Ovary (tissue), 9 donors: ENCODE measurements around the gene C19orf33. TPM values are rescaled to one million over a fixed set of nuclear protein-coding genes. Genes with fewer than 3 reads are reported as not detected.

Experiments
- DNase-seq, 5 donors: peaks; one replicate each; pipeline ENCODE4 v3.0.0-alpha.2; 2019 to 2020
- H3K27ac ChIP-seq, 2 donors: fragments of 200-600 bp; one replicate each; pipeline versions ENCODE4 v1.5.1 to v1.8.0; 2019 to 2022
- H3K27me3 ChIP-seq: fragments of 200-600 bp; one replicate; pipeline ENCODE4 v1.8.0; 2022
- H3K36me3 ChIP-seq: fragments of 200-600 bp; sonication (generic); one replicate; pipeline ENCODE4 v1.5.1; 2019
- H3K4me1 ChIP-seq: one replicate; pipeline ENCODE4 v1.8.1; 2013; ENCODE audit warnings: mild to moderate bottlenecking, moderate library complexity; ENCODE audit not compliant: insufficient read depth
- H3K4me3 ChIP-seq: fragments of 200-600 bp; sonication (generic); one replicate; pipeline ENCODE4 v1.5.1; 2017
- H3K9me3 ChIP-seq, 2 donors: fragments of 200-600 bp in 1 of 2; sonication (generic) in 1 of 2; one replicate each; pipeline versions ENCODE4 v1.5.1 to v1.8.1; 2013 to 2019; ENCODE audit warnings: mild to moderate bottlenecking in 1 of 2, moderate library complexity in 1 of 2
- CTCF ChIP-seq, 3 donors: fragments of 450-650 bp in 2 of 3; fragments of 200-600 bp in 1 of 3; IDR thresholded peaks; one replicate each; pipeline versions ENCODE4 v1.5.1 to v1.8.0; 2016 to 2022; ENCODE audit warnings: antibody characterized with exemption in 3 of 3, mild to moderate bottlenecking in 1 of 3
- EP300 ChIP-seq: sonication (generic); formaldehyde crosslinking; IDR thresholded peaks from one replicate; pipeline ENCODE4 v1.6.1; 2017; ENCODE audit warnings: antibody characterized with exemption
- POLR2A ChIP-seq: fragments of 450-650 bp; IDR thresholded peaks from one replicate; pipeline ENCODE4 v1.6.1; 2017; ENCODE audit warnings: antibody characterized with exemption, mild to moderate bottlenecking, moderate library complexity
- WGBS, 3 donors: extraction: QIAGEN DNeasy Blood & Tissue Kit in 1 of 3; methylation state at CpG; one replicate each; pipeline versions ENCODE4 v1.1.5 to v1.1.7; 2013 to 2017; 5-methylcytosine and 5-hydroxymethylcytosine counted together
- intact Hi-C, 4 donors: fragments of 100-400 bp; cut with DNase I; formaldehyde crosslinking; loops; one replicate each; pipeline versions ENCODE4 v1.11.0 to v1.15.1; 2022 to 2023
- polyA plus RNA-seq, 2 donors: library from polyadenylated mRNA; stranded (reverse); fragments of 200-250 nt in 1 of 2; fragments of 350-450 nt in 1 of 2; fragmentation: Illumina TruSeq in 1 of 2; extraction: RNeasy Lipid Tissue Mini Kit (QIAGEN cat#74804) in 1 of 2; gene quantifications; one replicate each; pipeline ENCODE4 v1.2.3, GENCODE V29; 2013 to 2014
- total RNA-seq, 7 donors: library from RNA; depleted of rRNA in 2 of 7; stranded (reverse); fragments of >200 nt in 2 of 7; fragmentation: NEBNext Ultra II Directional in 3 of 7; extraction: Animal tissue kit (Norgen Biotek cat#: 25700) in 3 of 7; gene quantifications; one replicate each; pipeline versions ENCODE4 v1.1.0 to v1.2.4, GENCODE V29; 2016 to 2023
- donor health status: DM: no; HTN: no; CAD: no; lungs with moderate emphysema.
- donor health status: DM: no; HTN: no; CAD: no.
- donor health status: Bipolar disorder and iron deficiency.
- donor health status: DM: yes; HTN: yes; CAD: no.
- donor health status: DM: no; HTN: no; CAD: no.
- donor health status: DM: yes; HTN: yes; CAD: no.

Gene C19orf33
- total and polyA plus RNA-seq, 9 donors: 1.8 to 179 (median 8.9) TPM; not detected in 2

- H3K27ac ChIP-seq: peak overlapping the region in 1 of 2 donors; percentile 71
Measured at GRCh38 chr19:38278751-38279150, 25.3 kb upstream of the C19orf33 start.

GRCh38 chr19:38280030-38280921, 23.8 kb upstream of the C19orf33 start:
- no peak overlapping the region for H3K4me3 ChIP-seq
- H3K27ac ChIP-seq: peak overlapping the region in 1 of 2 donors; percentile 56
- H3K9me3 ChIP-seq: no peaks in the 10 kb centered on the region
- peaks cover 21% of the 10 kb centered on the region for H3K4me1 ChIP-seq
- TF ChIP-seq POLR2A (no peak), CTCF (IDR thresholded peaks at IDR 0.05) (no peak), EP300 (no peak)
- H3K36me3 ChIP-seq: no peaks in the 10 kb centered on the region
- H3K27me3 ChIP-seq: no peaks in the 10 kb centered on the region
- intact Hi-C loops: no loop called here
- 59 to 79% (median 68%) methylated on average over 17 of the region's 17 CpGs for WGBS, 3 donors
- no peak for DNase-seq

More at GRCh38 chr19:38278751-38279150, 25.3 kb upstream of the C19orf33 start:
- H3K36me3 ChIP-seq: no peaks in the 10 kb centered on the region
- intact Hi-C loops: no loop called here
- no peak overlapping the region for H3K4me3 ChIP-seq
- WGBS, 3 donors: 53 to 62% (median 55%) methylated on average over 2 of the region's 2 CpGs
- no peak for DNase-seq
- no peak for TF ChIP-seq CTCF (IDR thresholded peaks at IDR 0.05)
- TF ChIP-seq EP300: no peak
- TF ChIP-seq POLR2A: no peak
- no peaks in the 10 kb centered on the region for H3K9me3 ChIP-seq
- no peaks in the 10 kb centered on the region for H3K27me3 ChIP-seq
- H3K4me1 ChIP-seq: peaks cover 15% of the 10 kb centered on the region

GRCh38 chr19:38281811-38282566, 22.1 kb upstream of the C19orf33 start:
- Histone ChIP-seq H3K4me3 (no peak overlapping the region), H3K4me1 (peaks cover 20% of the 10 kb centered on the region), H3K27me3 (no peaks in the 10 kb centered on the region), H3K36me3 (no peaks in the 10 kb centered on the region), H3K27ac (peak overlapping the region in 1 of 2 donors; percentile 35), H3K9me3 (no peaks in the 10 kb centered on the region)
- WGBS, 3 donors: 52 to 75% (median 63%) methylated on average over 7 of the region's 7 CpGs
- no peak for DNase-seq
- TF ChIP-seq POLR2A (no peak), EP300 (no peak), CTCF (IDR thresholded peaks at IDR 0.05) (no peak)
- intact Hi-C loops: no loop called here

- TF ChIP-seq CTCF (IDR thresholded peaks at IDR 0.05): no peak
- no peak for TF ChIP-seq POLR2A
- TF ChIP-seq EP300: no peak
- no peaks in the 10 kb centered on the region for H3K9me3 ChIP-seq
- intact Hi-C loops: no loop called here
- H3K36me3 ChIP-seq: no peaks in the 10 kb centered on the region
- no peak overlapping the region for H3K4me3 ChIP-seq
- no peak for DNase-seq
- no peaks in the 10 kb centered on the region for H3K27me3 ChIP-seq
- peaks cover 18% of the 10 kb centered on the region for H3K4me1 ChIP-seq
- 93% methylated on average over 8 of the region's 8 CpGs for WGBS, 3 donors
- H3K27ac ChIP-seq: peak overlapping the region in 1 of 2 donors; percentile 35
Measured at GRCh38 chr19:38283271-38283670, 20.8 kb upstream of the C19orf33 start.
